ENCODE data around the gene FITM2.
"Not testable (repeated sequence)": the region's sequence is repeated elsewhere in the genome, so short reads cannot be mapped to it uniquely, and the experiment has no call there.

FITM2 gene

DNA sequence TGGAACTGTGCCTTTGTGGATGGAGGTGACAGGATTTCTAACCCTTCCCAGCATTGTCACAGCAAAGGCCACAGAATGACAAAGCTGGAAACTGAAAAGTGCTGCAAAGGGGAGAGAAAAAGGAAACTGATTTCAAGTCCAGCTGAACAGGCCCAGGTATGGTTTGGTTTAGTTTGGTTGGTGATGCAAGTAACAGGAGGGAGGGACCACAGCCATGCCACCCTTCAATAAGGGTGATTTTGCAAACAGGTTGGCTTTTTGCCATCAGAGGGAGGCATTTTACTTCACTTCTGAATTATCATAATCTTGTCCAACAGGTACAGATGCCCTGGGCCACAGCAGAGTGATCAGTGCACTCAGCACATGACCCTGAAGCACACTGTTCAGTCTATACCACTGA lies 6.6 kb downstream of the FITM2 start:
- no peak for ATAC-seq
- TF ChIP-seq ZNF70 (CRISPR knock-in tag; IDR thresholded peaks at IDR 0.05) (no peak), CSDC2 (CRISPR knock-in tag; IDR thresholded peaks at IDR 0.05) (no peak), ZNF565 (CRISPR knock-in tag; conservative IDR thresholded peaks at IDR 0.05; ENCODE audit: low read depth) (no peak), OSR1 (CRISPR knock-in tag; IDR thresholded peaks at IDR 0.05) (no peak)

DNA sequence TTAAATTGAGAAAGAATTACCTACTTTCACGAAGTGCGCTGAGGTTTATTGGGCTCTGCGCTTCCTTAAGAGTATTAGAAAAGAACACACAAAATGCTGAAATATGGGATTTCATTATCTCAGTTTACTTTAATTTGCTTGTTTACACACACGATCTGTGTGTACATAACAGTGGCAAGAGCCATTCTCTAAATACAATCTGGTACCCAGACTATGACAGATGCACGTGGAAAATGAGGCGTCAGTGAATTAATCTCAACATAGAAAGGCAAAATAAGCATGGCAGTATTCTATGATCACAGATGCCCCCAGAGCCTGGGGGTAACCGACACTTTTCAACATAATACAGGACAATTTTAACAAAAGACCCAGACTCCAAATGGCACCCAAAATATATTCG lies 8.3 kb downstream of the FITM2 start:
- TF ChIP-seq ARNTL (CRISPR knock-in tag; IDR thresholded peaks at IDR 0.05; ENCODE audit: borderline replicate concordance, low read depth) (no peak), TCF4 (CRISPR knock-in tag; IDR thresholded peaks at IDR 0.05; ENCODE audit: borderline replicate concordance) (no peak), ZFP3 (CRISPR knock-in tag; IDR thresholded peaks at IDR 0.05) (no peak), ESRRG (CRISPR knock-in tag; IDR thresholded peaks at IDR 0.05) (no peak), ISL1 (CRISPR knock-in tag; IDR thresholded peaks at IDR 0.05) (no peak), POU6F1 (CRISPR knock-in tag; IDR thresholded peaks at IDR 0.05; ENCODE audit: borderline replicate concordance, low read depth) (no peak), ZFP30 (CRISPR knock-in tag; IDR thresholded peaks at IDR 0.05) (no peak), ZNF70 (CRISPR knock-in tag; IDR thresholded peaks at IDR 0.05) (no peak), BACH2 (CRISPR knock-in tag; IDR thresholded peaks at IDR 0.05; ENCODE audit: borderline replicate concordance) (no peak), ZNF565 (CRISPR knock-in tag; conservative IDR thresholded peaks at IDR 0.05; ENCODE audit: low read depth) (no peak), CSDC2 (CRISPR knock-in tag; IDR thresholded peaks at IDR 0.05) (no peak), ZNF8 (CRISPR knock-in tag; IDR thresholded peaks at IDR 0.05) (no peak), OSR1 (CRISPR knock-in tag; IDR thresholded peaks at IDR 0.05) (no peak), PPARA (CRISPR knock-in tag; IDR thresholded peaks at IDR 0.05; ENCODE audit: borderline replicate concordance) (no peak), ZC3H10 (CRISPR knock-in tag; IDR thresholded peaks at IDR 0.05) (no peak), CREB5 (CRISPR knock-in tag; IDR thresholded peaks at IDR 0.05; ENCODE audit: low read depth) (no peak)
- TF ChIP-seq, protein P1, sequence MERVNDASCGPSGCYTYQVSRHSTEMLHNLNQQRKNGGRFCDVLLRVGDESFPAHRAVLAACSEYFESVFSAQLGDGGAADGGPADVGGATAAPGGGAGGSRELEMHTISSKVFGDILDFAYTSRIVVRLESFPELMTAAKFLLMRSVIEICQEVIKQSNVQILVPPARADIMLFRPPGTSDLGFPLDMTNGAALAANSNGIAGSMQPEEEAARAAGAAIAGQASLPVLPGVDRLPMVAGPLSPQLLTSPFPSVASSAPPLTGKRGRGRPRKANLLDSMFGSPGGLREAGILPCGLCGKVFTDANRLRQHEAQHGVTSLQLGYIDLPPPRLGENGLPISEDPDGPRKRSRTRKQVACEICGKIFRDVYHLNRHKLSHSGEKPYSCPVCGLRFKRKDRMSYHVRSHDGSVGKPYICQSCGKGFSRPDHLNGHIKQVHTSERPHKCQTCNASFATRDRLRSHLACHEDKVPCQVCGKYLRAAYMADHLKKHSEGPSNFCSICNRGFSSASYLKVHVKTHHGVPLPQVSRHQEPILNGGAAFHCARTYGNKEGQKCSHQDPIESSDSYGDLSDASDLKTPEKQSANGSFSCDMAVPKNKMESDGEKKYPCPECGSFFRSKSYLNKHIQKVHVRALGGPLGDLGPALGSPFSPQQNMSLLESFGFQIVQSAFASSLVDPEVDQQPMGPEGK (CRISPR knock-in tag; IDR thresholded peaks at IDR 0.05; ENCODE audit: borderline replicate concordance) = no peak
- no peak for ATAC-seq

DNA sequence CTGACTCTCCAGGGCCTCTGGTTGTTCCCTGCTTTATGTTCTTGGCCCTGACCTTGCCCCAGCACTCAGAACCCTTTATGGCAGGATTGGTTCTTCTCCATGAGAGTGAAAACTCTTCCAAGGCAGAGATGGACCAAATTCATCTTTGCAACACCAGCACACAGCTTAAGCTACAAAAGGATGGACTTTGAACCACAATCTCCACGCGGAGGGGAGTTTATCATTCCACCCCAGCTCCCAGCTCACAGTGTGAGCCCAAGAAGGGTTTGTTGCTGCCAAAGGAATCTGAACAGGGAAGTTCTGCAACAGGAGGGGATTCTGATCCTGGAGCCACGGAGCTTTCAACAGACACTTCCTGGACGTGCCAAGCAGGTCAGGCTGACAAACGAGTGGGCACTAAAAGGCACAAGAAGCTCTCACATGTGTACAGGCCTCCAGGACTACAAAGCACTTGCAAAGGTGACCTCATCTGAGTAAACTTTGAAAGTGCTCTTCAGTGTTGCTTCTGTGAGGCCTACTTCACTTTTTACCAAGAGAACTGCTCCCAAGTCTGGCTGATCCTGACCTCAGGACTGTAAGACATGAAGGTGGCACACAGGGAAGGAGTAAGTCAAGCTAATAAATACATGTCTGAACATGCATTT lies 8.9 kb downstream of the FITM2 start:
- TF ChIP-seq ARNTL (CRISPR knock-in tag; IDR thresholded peaks at IDR 0.05; ENCODE audit: borderline replicate concordance, low read depth) (no peak), ISL1 (CRISPR knock-in tag; IDR thresholded peaks at IDR 0.05) (no peak), POU6F1 (CRISPR knock-in tag; IDR thresholded peaks at IDR 0.05; ENCODE audit: borderline replicate concordance, low read depth) (no peak)
- ATAC-seq = no peak

- ATAC-seq = no peak
- TF ChIP-seq ZNF8 (CRISPR knock-in tag; IDR thresholded peaks at IDR 0.05) (no peak), ZNF70 (CRISPR knock-in tag; IDR thresholded peaks at IDR 0.05) (no peak), CSDC2 (CRISPR knock-in tag; IDR thresholded peaks at IDR 0.05) (no peak)
Observed at GRCh38 chr20:44301285-44301684, 9.7 kb downstream of the FITM2 start.

- ATAC-seq = not testable (repeated sequence)
Observed at GRCh38 chr20:44299011-44299535, 11.9 kb downstream of the FITM2 start.

DNA sequence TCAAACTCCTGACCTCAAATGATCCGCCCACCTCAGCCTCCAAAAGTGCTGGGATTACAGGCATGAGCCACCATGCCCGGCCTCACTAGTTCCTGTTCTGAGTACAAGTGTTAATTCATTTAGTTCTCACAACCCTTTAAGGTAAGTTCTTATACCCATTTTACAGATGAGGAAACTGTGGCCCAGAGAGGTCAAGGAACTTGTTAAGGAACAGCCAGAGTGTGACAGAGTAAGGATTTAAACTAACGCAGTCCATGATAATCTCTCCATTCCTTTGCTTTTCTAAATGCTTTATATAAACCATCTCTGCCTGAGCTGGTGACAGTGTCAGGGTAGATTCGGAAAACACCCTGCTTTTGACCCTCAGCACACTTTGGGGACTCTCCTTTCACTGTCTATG lies 13.3 kb downstream of the FITM2 start:
- TF ChIP-seq, protein P1 (CRISPR knock-in tag; IDR thresholded peaks at IDR 0.05; ENCODE audit: borderline replicate concordance) = no peak
- no peak for TF ChIP-seq ARNTL (CRISPR knock-in tag; IDR thresholded peaks at IDR 0.05; ENCODE audit: borderline replicate concordance, low read depth)
- no peak for TF ChIP-seq ZNF8 (CRISPR knock-in tag; IDR thresholded peaks at IDR 0.05)
- TF ChIP-seq ZNF70 (CRISPR knock-in tag; IDR thresholded peaks at IDR 0.05) = no peak
- no peak for TF ChIP-seq CREB5 (CRISPR knock-in tag; IDR thresholded peaks at IDR 0.05; ENCODE audit: low read depth)
- TF ChIP-seq OSR1 (CRISPR knock-in tag; IDR thresholded peaks at IDR 0.05) = no peak
- no peak for TF ChIP-seq ZFP3 (CRISPR knock-in tag; IDR thresholded peaks at IDR 0.05)
- TF ChIP-seq, protein P2, sequence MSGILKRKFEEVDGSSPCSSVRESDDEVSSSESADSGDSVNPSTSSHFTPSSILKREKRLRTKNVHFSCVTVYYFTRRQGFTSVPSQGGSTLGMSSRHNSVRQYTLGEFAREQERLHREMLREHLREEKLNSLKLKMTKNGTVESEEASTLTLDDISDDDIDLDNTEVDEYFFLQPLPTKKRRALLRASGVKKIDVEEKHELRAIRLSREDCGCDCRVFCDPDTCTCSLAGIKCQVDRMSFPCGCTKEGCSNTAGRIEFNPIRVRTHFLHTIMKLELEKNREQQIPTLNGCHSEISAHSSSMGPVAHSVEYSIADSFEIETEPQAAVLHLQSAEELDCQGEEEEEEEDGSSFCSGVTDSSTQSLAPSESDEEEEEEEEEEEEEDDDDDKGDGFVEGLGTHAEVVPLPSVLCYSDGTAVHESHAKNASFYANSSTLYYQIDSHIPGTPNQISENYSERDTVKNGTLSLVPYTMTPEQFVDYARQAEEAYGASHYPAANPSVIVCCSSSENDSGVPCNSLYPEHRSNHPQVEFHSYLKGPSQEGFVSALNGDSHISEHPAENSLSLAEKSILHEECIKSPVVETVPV (CRISPR knock-in tag; IDR thresholded peaks at IDR 0.05) = no peak
- no peak for TF ChIP-seq SNAI2 (CRISPR knock-in tag; IDR thresholded peaks at IDR 0.05)
- no peak for TF ChIP-seq GLIS3 (CRISPR knock-in tag; IDR thresholded peaks at IDR 0.05)
- ATAC-seq = no peak

Data from SK-N-SH treated with all-trans-retinoic acid at 6 μM for 48 hours (cell line).